Activated gamma-delta T cell treated with anti-CD3 and anti-CD28 coated beads, Interleukin-2, amount 50 U/mL, for 16 hours (primary cell): Measurements from ENCODE around the gene ARHGEF10L.
"Not testable (repeated sequence)": the region's sequence is repeated elsewhere in the genome, so short reads cannot be mapped to it uniquely, and the experiment has no call there.

Experiments used
- DNase-seq: peaks from one replicate; pipeline ENCODE4 v3.0.0-alpha.2; 2020; ENCODE audit warnings: low read depth

Gene ARHGEF10L

GRCh38 chr1:17739050-17739449, 199.6 kb downstream of the ARHGEF10L start:
- no peak for DNase-seq

GRCh38 chr1:17741052-17741451, 201.6 kb downstream of the ARHGEF10L start:
- no peak for DNase-seq

GRCh38 chr1:17742583-17742982, 203.1 kb downstream of the ARHGEF10L start:
- DNase-seq, result no peak

DNA sequence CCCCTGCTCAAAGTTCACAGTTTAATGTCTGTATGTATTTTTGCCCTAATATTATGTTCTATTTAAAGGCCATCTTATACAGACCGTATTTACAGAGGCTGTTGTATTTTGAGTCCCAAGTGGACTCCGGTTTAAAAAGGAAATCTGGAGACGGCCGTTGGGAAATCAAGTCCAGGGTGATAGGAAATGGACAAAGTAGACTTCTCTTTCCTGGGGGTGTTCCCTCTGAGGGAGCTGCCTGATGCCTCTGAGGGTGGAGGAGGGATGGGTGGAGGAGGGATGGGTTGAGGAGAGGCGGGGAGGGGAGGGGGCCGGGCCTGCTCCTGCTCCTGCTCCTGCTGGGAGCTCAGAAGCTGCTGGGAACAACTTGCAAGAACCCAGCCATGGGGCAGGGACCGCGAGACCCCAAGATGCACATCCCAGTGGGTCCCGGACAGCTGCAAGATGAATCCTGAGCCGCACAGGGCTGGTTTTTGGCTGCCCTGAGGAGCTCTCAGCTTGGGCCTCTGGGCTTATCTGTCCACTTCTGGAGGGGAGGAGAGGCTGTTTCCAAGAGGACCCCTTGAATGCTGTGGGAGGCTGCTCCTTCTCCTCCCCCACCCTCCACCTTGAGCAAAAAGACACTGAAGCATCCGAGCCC, 203.6 kb downstream of the ARHGEF10L start:
- DNase-seq, result no peak

GRCh38 chr1:17743925-17744324, 204.4 kb downstream of the ARHGEF10L start:
- no peak for DNase-seq

DNA sequence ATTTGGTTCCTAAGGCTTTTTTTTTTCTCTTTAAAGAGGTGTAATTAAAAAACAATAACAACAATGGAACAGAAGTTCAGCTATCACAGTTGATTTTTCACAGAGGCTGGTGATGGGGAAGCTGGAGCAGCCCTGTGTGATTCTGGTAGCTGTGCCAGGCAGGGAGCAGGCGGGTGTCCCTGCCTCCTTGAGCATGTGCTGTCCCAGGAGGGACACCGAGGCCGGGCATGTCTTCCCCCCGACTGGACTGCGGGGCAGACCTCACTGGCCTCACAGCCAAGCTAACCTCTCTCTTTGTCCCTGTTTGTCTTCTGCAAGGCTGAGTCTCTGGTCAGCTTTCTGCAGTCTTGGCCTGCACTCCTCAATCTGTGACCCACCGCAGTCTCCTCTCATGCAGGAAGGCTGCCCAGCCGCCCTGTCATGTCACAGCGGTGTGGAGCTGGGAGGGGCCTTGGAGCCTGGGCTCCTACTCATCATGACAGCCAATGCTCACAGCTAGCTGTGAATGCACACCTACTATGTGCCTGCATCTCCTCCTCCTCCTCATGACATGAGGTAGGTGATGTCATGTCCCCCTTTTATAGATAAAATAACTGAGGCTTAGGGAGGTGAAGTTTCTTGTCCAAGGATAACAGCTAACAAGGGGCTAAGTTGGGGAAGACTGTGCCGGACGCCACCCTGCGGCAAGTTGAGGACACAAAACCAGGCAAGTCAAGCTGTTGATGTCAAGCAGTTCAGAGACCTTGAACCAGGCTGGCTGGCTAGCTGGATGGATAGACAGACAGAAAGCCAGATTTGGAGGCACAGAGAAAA, 205.4 kb downstream of the ARHGEF10L start:
- no peak for DNase-seq

GRCh38 chr1:17745479-17745955, 206.0 kb downstream of the ARHGEF10L start:
- DNase-seq, result no peak

DNA sequence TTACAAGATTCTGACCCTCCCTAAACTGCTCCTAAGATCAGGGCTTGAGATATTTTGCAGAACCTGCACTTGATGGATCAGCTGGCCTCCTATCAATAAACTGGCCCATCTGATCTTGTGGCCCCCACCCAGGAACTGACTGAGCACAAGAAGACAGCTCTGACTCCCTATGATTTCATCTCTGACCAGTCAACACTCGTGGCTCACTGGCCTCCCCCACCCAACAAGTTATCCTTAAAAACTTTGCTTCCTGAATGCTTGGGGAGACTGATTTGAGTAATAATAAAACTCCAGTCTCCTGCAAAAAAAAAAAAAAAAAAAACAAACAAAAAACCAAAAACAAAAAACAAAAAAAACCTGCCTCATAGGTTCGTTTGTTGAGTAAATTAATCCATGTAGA, 206.8 kb downstream of the ARHGEF10L start:
- DNase-seq, result not testable (repeated sequence)

- no peak for DNase-seq
Measured at GRCh38 chr1:17746920-17747319, 207.4 kb downstream of the ARHGEF10L start.
